CD8-positive, alpha-beta memory T cell (primary cell): ENCODE measurements around the gene FANCC. TPM values are rescaled to one million over a fixed set of nuclear protein-coding genes. Genes with fewer than 3 reads are reported as not detected.
A peak's percentile ranks its signal among the peaks of the same experiment; 100 is the strongest.

Source experiments
- CTCF ChIA-PET: fragments of 350-600 bp; sonication (Branson Sonifier 250); formaldehyde crosslinking; loops from one replicate; lab custom pipeline; 2021; ENCODE audit warnings: antibody characterized with exemption; lab: Charles Lee
- POLR2A ChIA-PET: fragments of 350-600 bp; sonication (Branson Sonifier 250); formaldehyde crosslinking; loops from one replicate; lab custom pipeline; 2021; ENCODE audit warnings: antibody characterized with exemption; lab: Charles Lee
- DNase-seq, 5 donors: peaks; one replicate each; pipeline versions ENCODE4 v3.0.0 to v3.0.0-alpha.2; 2020 to 2022; ENCODE audit warnings: mixed read lengths in 1 of 5
- H3K27ac ChIP-seq: one replicate; pipeline ENCODE4 v1.7.0; 2013; ENCODE audit warnings: low read depth, mild to moderate bottlenecking, low read length, moderate library complexity
- H3K27me3 ChIP-seq: 2 replicates; pipeline ENCODE4 v1.7.0; 2013; ENCODE audit warnings: low read length, mild to moderate bottlenecking; ENCODE audit not compliant: insufficient read depth, poor library complexity, severe bottlenecking
- H3K36me3 ChIP-seq: 2 replicates; pipeline ENCODE4 v1.7.0; 2013; ENCODE audit warnings: mild to moderate bottlenecking, low read length, moderate library complexity; ENCODE audit not compliant: insufficient read depth
- H3K4me1 ChIP-seq: 2 replicates; pipeline ENCODE4 v1.7.0; 2013; ENCODE audit warnings: mild to moderate bottlenecking, low read length, moderate library complexity; ENCODE audit not compliant: insufficient read depth
- H3K4me3 ChIP-seq: 2 replicates; pipeline ENCODE4 v1.7.0; 2013; ENCODE audit warnings: mild to moderate bottlenecking, low read length
- H3K9me3 ChIP-seq: 2 replicates; pipeline ENCODE4 v1.7.0; 2013; ENCODE audit warnings: mild to moderate bottlenecking, low read length
- H3K27ac Mint-ChIP-seq, 8 donors: one replicate each; pipeline ENCODE4 v1.8.0; 2020 to 2021; ENCODE audit warnings: mixed read lengths in 8 of 8, mild to moderate bottlenecking in 6 of 8, inconsistent platforms in 3 of 8, moderate library complexity in 3 of 8
- H3K27me3 Mint-ChIP-seq, 2 donors: one replicate each; pipeline ENCODE4 v1.8.0; 2020 to 2021; ENCODE audit warnings: mixed read lengths in 2 of 2, mild to moderate bottlenecking in 1 of 2, moderate library complexity in 1 of 2
- H3K36me3 Mint-ChIP-seq, 3 donors: one replicate each; pipeline ENCODE4 v1.8.0; 2020 to 2021; ENCODE audit warnings: mixed read lengths in 3 of 3, inconsistent platforms in 1 of 3, mild to moderate bottlenecking in 1 of 3
- H3K4me1 Mint-ChIP-seq, 3 donors: one replicate each; pipeline ENCODE4 v1.8.0; 2020 to 2021; ENCODE audit warnings: mixed read lengths in 3 of 3, inconsistent platforms in 1 of 3, mild to moderate bottlenecking in 1 of 3
- H3K4me3 Mint-ChIP-seq, 7 donors: one replicate each; pipeline ENCODE4 v1.8.0; 2020 to 2021; ENCODE audit warnings: mixed read lengths in 7 of 7, mild to moderate bottlenecking in 6 of 7, moderate library complexity in 4 of 7, inconsistent platforms in 2 of 7
- H3K9me3 Mint-ChIP-seq, 5 donors: one replicate each; pipeline ENCODE4 v1.8.0; 2020 to 2022; ENCODE audit warnings: mixed read lengths in 5 of 5, mild to moderate bottlenecking in 3 of 5, moderate library complexity in 2 of 5, inconsistent platforms in 1 of 5
- polyA plus RNA-seq: library from polyadenylated mRNA; unstranded; fragments of 300-500 nt; fragmentation: Illumina TruSeq; gene quantifications from one replicate; pipeline ENCODE4 v1.2.3, GENCODE V29; 2021
- total RNA-seq, 2 experiments: library from RNA; stranded (reverse); gene quantifications; one replicate each; pipeline ENCODE4 v1.2.3, GENCODE V29; 2021

FANCC gene
- total and polyA plus RNA-seq, 3 experiments from 2014 or later = 2.7 to 18.5 (median 18.0) TPM

DNA sequence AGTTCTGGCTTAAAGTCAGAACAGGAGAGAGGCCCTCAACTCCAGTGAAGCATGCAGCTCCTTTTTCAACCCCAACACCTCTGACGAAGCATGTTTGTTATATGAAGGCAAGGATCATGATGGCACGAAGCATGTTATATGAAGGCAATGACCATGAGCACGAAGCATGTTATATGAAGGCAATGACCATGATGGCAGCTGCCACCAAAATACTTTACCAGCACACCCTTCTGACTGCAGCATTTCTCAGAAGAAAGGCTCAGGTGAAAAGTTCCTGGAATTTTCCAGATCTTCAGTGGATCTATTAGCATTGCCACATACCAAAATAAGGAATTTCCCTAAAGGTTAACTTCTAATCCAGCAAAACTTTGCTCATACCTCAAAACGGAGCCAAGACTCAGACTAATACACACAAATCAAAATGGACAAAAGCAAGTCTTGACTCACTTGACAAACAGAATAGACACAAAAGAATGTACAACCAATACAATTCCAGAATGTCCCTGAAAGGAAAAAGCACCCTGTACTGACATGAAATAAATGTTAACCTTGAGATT lies 217.4 kb downstream of the FANCC start:
- Mint-ChIP-seq H3K27me3 (no peaks in the 10 kb centered on the region), H3K4me3 (no peak overlapping the region), H3K4me1 (no peaks in the 10 kb centered on the region), H3K27ac (no peak overlapping the region), H3K36me3 (peaks cover 0 to 8% (median 0%) of the 10 kb centered on the region in 3 donors), H3K9me3 (no peaks in the 10 kb centered on the region)
- no peaks in the 10 kb centered on the region for H3K36me3 ChIP-seq
- DNase-seq = no peak
- H3K27me3 ChIP-seq = no peaks in the 10 kb centered on the region
- H3K9me3 ChIP-seq = no peaks in the 10 kb centered on the region
- POLR2A ChIA-PET = no interaction called here
- no peak overlapping the region for H3K27ac ChIP-seq
- H3K4me3 ChIP-seq = no peak overlapping the region
- H3K4me1 ChIP-seq = no peaks in the 10 kb centered on the region
- CTCF ChIA-PET = no interaction called here

DNA sequence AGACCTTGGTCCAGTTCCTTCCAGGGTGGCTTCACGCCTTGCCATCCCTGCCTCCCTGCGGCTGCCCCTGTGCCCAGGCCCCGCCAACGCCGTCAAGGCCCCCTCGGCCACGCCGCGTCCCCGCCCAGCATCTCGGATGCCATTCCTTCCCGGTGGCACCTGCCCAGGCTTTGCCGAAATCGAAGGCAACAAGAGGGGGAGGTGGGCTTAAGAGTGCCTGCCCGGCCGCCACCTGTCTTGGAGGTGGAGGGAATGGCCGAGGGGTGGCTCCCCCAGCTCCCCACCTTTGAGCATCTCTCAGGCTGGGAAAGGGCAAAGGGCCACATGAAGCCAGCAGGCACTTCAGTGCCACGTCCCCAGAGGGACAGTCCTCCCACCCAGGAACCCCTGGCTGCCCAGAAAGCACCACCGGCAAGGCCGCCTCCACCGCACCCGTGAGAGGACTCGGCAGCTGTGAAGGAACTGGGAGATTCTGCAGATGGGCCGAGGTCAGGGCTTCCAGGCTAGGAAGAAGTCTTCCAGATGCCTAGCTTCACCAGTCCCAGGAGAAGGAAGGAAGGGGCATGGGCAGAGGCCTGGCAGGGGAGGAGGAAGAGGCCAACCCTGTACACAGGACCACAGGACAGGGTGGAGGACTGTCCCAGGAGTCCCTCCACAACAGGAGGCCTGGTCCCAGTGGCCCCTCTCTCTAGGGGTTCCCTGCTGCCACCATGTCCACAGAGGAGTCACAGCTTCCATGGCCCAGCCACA lies 218.0 kb downstream of the FANCC start:
- CTCF ChIA-PET = interaction anchor here (1.0 kb wide), 1 partner anchor 28 kb away, joined by 4 read pairs; no protein-coding TSS in a partner anchor

DNA sequence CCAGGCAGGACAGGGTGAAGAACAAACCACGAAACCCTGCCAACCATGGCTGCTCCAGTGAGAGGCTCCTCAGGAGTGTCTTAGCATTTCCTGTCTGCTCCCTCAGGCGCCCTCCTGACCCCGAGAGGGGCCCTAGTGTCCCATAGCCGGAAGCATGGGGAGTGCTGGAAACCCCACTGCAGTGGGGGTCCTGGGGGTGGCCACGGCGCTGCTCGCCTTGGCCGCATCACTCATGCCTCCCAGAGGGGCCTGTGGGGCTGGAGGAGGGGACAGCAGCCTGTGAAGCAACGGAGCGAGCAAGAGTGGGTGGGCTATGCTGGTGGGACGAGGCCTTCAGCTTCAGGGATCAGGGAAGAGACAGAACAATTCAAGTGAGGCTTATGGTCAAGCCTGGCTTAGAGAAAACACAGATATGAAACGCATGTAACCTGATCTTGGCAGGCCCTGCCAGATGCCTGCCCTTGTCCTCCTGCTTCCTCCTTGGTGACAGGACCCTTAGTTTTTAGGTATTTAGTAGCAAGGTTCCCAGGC lies 219.1 kb downstream of the FANCC start:
- H3K36me3 ChIP-seq = no peaks in the 10 kb centered on the region
- no peak overlapping the region for H3K4me3 ChIP-seq
- H3K4me1 Mint-ChIP-seq = no peaks in the 10 kb centered on the region
- H3K4me3 Mint-ChIP-seq = no peak overlapping the region
- H3K4me1 ChIP-seq = no peaks in the 10 kb centered on the region
- CTCF ChIA-PET = interaction anchor here (1.0 kb wide), 1 partner anchor 29 kb away, joined by 4 read pairs; no protein-coding TSS in a partner anchor
- H3K27me3 Mint-ChIP-seq = no peaks in the 10 kb centered on the region
- H3K36me3 Mint-ChIP-seq = peaks cover 0 to 8% (median 0%) of the 10 kb centered on the region in 3 donors
- H3K27ac Mint-ChIP-seq = no peak overlapping the region
- no peak for DNase-seq
- POLR2A ChIA-PET = no interaction called here
- H3K27me3 ChIP-seq = no peaks in the 10 kb centered on the region
- H3K27ac ChIP-seq = no peak overlapping the region
- no peaks in the 10 kb centered on the region for H3K9me3 Mint-ChIP-seq
- no peaks in the 10 kb centered on the region for H3K9me3 ChIP-seq

More for the DNA sequence above, 218.0 kb downstream of the FANCC start:
- no peaks in the 10 kb centered on the region for H3K4me1 ChIP-seq
- no peaks in the 10 kb centered on the region for H3K9me3 Mint-ChIP-seq
- H3K4me1 Mint-ChIP-seq = no peaks in the 10 kb centered on the region
- no peaks in the 10 kb centered on the region for H3K27me3 Mint-ChIP-seq
- H3K36me3 Mint-ChIP-seq = peaks cover 0 to 8% (median 0%) of the 10 kb centered on the region in 3 donors
- H3K27ac ChIP-seq = no peak overlapping the region
- no peaks in the 10 kb centered on the region for H3K9me3 ChIP-seq
- H3K4me3 Mint-ChIP-seq = no peak overlapping the region
- H3K27ac Mint-ChIP-seq = peak overlapping the region in 1 of 8 donors; percentile 82
- POLR2A ChIA-PET = no interaction called here
- DNase-seq = no peak
- H3K4me3 ChIP-seq = no peak overlapping the region
- no peaks in the 10 kb centered on the region for H3K36me3 ChIP-seq
- no peaks in the 10 kb centered on the region for H3K27me3 ChIP-seq

DNA sequence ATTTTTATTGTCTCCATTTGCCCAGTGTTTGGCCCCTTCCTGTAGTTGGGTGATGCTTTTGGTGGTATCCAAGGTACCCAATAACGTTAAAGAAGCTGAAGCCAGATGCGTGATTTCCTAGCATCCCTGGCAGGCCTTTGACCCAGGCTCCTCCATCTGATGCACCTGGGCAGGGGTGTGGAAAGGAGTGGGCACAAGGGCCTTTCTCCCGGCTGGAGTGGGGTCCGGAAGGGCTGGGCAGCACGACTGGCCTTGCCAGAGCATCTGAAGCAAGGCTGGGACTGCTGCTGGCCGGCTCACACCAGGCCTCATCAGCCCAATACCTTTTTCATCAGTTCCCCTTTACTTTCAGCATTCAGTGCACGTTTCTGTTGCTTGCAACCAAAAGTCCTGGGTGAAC lies 220.2 kb downstream of the FANCC start:
- ChIA-PET POLR2A (no interaction called here), CTCF (no interaction called here)
- Histone ChIP-seq H3K27ac (no peak overlapping the region), H3K4me1 (no peaks in the 10 kb centered on the region), H3K4me3 (no peak overlapping the region), H3K9me3 (no peaks in the 10 kb centered on the region), H3K27me3 (no peaks in the 10 kb centered on the region), H3K36me3 (no peaks in the 10 kb centered on the region)
- no peak for DNase-seq
- Mint-ChIP-seq H3K4me3 (no peak overlapping the region), H3K9me3 (no peaks in the 10 kb centered on the region), H3K27ac (peak overlapping the region in 1 of 8 donors; percentile 3), H3K4me1 (peaks cover 6 to 7% (median 7%) of the 10 kb centered on the region in 3 donors), H3K36me3 (peaks cover 0 to 5% (median 0%) of the 10 kb centered on the region in 3 donors), H3K27me3 (no peaks in the 10 kb centered on the region)

DNA sequence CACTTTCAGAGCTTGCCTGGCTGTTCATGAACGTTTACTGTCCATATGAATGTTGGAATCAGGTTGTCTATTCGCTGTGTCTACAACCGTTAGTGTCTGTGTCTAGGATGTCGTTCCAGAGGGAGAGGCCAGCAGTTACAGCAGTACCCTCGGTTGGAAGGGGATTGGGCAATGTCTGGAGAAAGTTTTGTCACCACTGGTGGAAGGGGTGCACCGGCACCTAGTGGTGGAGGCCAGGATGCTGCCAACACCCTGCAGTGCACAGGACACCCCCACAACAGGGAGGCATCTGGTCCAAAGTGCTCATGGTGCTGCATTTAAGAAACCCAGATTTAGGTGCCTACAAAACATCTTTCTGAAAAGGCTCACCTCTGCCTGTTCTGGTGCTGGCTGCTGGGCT lies 220.7 kb downstream of the FANCC start:
- no peak overlapping the region for H3K27ac Mint-ChIP-seq
- no peak overlapping the region for H3K4me3 Mint-ChIP-seq
- CTCF ChIA-PET = no interaction called here
- H3K27me3 Mint-ChIP-seq = no peaks in the 10 kb centered on the region
- peaks cover 6 to 8% (median 7%) of the 10 kb centered on the region in 3 donors for H3K4me1 Mint-ChIP-seq
- peaks cover 0 to 5% (median 0%) of the 10 kb centered on the region in 3 donors for H3K36me3 Mint-ChIP-seq
- no peaks in the 10 kb centered on the region for H3K9me3 Mint-ChIP-seq
- H3K36me3 ChIP-seq = no peaks in the 10 kb centered on the region
- POLR2A ChIA-PET = no interaction called here
- no peaks in the 10 kb centered on the region for H3K9me3 ChIP-seq
- no peak for DNase-seq
- H3K4me1 ChIP-seq = no peaks in the 10 kb centered on the region
- H3K27me3 ChIP-seq = no peaks in the 10 kb centered on the region
- H3K4me3 ChIP-seq = no peak overlapping the region
- H3K27ac ChIP-seq = no peak overlapping the region

DNA sequence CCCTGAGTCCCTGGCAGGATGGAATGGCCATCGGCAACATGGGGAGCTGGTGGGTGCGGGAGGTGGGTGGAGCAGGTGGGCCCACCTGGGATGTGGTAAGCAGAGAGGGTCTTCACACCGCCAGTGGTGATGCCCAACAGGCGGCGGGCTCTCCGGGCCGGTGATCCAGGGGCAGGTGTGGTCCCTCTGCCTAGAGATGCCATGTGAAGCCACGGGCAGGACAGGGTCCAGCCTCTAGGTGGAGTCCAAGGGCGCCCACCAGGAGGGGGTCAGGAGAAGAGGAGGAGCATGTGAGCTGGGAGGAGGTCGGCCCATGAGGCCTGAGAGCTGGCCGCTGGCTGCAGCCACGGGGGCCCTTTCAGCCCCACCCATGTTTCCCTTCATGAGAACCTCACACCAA lies 221.1 kb downstream of the FANCC start:
- H3K36me3 Mint-ChIP-seq = peaks cover 0 to 5% (median 0%) of the 10 kb centered on the region in 3 donors
- peaks cover 6 to 8% (median 7%) of the 10 kb centered on the region in 3 donors for H3K4me1 Mint-ChIP-seq
- no peak for DNase-seq
- H3K36me3 ChIP-seq = no peaks in the 10 kb centered on the region
- no peaks in the 10 kb centered on the region for H3K27me3 ChIP-seq
- no peaks in the 10 kb centered on the region for H3K4me1 ChIP-seq
- no peaks in the 10 kb centered on the region for H3K27me3 Mint-ChIP-seq
- no peak overlapping the region for H3K4me3 ChIP-seq
- no peak overlapping the region for H3K4me3 Mint-ChIP-seq
- no peak overlapping the region for H3K27ac Mint-ChIP-seq
- H3K27ac ChIP-seq = no peak overlapping the region
- CTCF ChIA-PET = no interaction called here
- H3K9me3 ChIP-seq = no peaks in the 10 kb centered on the region
- no peaks in the 10 kb centered on the region for H3K9me3 Mint-ChIP-seq
- POLR2A ChIA-PET = no interaction called here

DNA sequence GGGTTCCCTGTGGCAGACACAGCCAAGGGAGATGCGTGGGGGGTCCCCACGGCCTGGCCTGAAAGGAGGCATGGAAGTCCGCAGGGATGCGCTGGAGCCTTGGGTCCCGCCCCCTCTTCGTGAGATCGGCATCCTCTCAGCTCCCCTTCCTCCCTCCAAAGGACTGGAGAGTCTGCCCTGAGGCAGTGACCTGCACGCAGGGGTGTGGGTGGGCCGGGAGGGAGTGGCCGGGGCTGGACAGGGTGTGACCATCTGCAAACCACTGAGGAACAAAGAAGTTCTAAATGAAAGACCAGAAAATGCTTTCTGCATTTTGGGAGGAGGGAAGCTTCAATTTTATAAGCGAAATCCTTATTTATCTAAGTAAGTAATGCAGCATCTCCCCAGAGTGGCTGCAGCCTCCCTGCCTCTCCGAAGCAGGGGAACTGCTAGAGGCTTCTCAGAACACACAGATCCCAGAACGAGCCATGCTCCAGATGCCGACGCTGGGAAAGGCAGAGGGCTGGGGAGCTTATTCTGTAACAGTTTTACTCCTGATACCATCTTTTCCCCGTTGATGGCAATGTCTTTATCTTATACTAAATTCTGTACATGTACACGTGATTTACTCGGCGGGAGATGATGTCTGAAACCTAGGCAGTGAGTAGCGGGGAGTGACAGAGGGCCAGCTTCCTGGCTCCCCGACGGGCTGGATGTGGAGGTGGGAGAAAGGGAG lies 221.7 kb downstream of the FANCC start:
- no peak overlapping the region for H3K27ac ChIP-seq
- ChIA-PET POLR2A (no interaction called here), CTCF (no interaction called here)
- no peaks in the 10 kb centered on the region for H3K36me3 ChIP-seq
- no peaks in the 10 kb centered on the region for H3K9me3 Mint-ChIP-seq
- H3K9me3 ChIP-seq = no peaks in the 10 kb centered on the region
- H3K4me3 ChIP-seq = no peak overlapping the region
- no peak overlapping the region for H3K4me3 Mint-ChIP-seq
- H3K27ac Mint-ChIP-seq = no peak overlapping the region
- H3K36me3 Mint-ChIP-seq = peaks cover 0 to 2% (median 0%) of the 10 kb centered on the region in 3 donors
- DNase-seq = no peak
- H3K27me3 ChIP-seq = no peaks in the 10 kb centered on the region
- no peaks in the 10 kb centered on the region for H3K27me3 Mint-ChIP-seq
- no peaks in the 10 kb centered on the region for H3K4me1 ChIP-seq
- H3K4me1 Mint-ChIP-seq = peaks cover 6 to 8% (median 7%) of the 10 kb centered on the region in 3 donors

DNA sequence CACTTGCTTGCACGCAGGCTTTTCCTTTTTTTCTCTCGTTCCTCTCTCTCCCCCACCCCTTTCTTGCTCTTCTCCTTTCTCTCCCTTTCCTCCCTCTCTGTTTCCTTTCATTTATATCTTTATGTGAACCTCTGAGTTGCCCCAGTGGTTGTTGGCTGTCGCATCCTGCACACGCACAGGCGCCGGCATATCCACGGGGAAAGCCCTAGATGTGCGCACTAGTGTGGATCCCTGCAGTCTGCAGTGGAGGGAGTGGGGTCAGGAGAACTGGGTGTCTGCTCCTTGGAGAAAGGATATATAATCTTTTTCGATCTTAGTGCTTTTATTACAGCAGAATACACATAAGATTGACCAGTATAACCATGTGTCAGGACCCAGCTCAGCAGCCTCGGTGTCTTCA lies 223.5 kb downstream of the FANCC start:
- H3K4me3 Mint-ChIP-seq = no peak overlapping the region
- Histone ChIP-seq H3K27me3 (no peaks in the 10 kb centered on the region), H3K36me3 (no peaks in the 10 kb centered on the region), H3K27ac (no peak overlapping the region), H3K9me3 (no peaks in the 10 kb centered on the region), H3K4me1 (no peaks in the 10 kb centered on the region), H3K4me3 (no peak overlapping the region)
- peaks cover 0 to 2% (median 1%) of the 10 kb centered on the region in 3 donors for H3K36me3 Mint-ChIP-seq
- H3K27ac Mint-ChIP-seq = no peak overlapping the region
- ChIA-PET CTCF (no interaction called here), POLR2A (no interaction called here)
- H3K9me3 Mint-ChIP-seq = no peaks in the 10 kb centered on the region
- peaks cover 0 to 2% of the 10 kb centered on the region in 2 donors for H3K27me3 Mint-ChIP-seq
- H3K4me1 Mint-ChIP-seq = peaks cover 6 to 8% (median 7%) of the 10 kb centered on the region in 3 donors
- DNase-seq = no peak
